ENCODE data around the gene LAMB2.

LAMB2 gene

DNA sequence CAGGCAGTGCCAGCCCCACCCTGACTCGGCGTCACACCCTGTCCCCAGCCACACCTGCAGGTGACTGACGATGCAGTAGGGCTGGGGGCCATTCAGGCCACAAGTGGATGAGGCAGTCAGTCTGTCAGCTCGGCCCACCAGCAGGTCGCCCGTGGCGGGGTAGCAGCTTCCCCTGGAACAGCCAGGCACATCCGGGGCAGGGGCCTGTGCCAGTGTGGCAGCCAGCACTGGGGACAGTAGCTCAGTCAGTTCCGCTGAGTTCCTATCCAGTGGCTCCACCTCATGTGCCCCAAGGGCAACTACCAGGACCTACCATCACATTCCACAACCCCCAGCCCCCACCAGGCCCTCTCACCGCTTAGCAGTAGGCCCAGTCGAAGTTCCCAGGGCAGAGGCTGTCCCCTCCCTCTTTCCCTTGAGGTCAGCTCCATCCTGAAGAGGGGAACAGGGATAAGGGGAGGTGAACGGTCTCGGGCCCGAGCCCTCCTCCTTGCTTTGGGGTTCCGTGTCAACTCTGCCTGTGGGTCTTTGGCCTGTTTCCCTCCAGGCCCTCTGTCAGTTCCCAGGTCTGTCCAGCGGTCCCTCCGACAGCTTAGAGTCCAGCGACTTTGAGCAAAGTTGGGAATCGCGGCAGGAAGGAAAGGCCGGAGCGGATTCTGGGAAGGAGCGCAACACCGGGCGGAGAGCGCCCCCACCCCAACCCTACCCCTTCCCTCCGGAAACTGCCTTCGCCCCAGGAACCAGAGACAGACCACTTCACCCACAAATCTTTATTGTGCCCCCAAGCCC is at the start of gene LAMB2:
Gene LAMB2, minus strand, starts transcription at position 614 of the 789 bp plus-strand sequence. Its CDS starts 183 bp downstream, at position 431.
- no peak for DNase-seq

DNA sequence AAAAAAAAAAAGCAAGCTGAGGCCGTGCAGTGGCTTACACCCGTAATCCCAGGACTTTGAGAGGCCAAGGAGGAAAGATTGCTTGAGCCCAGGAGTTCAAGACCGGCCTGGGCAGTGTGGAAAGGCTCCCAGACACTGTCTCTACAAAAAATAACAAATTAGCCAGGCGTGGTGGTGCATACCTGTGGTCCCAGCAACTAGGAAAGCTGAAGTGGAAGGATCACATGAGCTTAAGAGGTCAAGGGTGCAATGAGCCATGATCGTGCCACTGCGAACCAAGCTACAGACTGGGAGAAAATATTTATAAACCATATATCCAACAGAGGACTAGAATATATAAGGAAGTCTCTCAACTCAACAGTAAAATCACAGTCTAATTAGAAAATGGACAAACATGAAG is 48.5 kb upstream of the LAMB2 start:
- no peak for DNase-seq

DNA sequence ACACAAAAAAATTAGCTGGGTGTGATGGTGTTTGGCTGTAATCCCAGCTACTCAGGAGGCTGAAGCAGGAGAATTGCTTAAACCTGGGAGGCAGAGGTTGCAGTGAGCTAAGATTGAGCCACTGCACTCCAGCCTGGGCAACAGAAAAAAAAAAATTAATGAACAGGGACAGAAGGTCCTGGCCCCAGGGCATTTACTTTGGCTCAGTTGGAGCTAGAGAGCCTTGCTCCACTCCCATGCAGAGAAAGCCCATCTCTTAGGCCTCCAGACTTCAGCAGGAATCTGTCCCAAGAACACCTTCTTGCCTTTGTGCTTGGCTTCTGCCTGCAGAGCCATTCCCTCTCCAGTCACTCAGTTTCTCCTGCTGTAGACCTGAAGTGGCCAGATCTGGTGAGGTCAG is 47.3 kb upstream of the LAMB2 start:
- DNase-seq: no peak

DNA sequence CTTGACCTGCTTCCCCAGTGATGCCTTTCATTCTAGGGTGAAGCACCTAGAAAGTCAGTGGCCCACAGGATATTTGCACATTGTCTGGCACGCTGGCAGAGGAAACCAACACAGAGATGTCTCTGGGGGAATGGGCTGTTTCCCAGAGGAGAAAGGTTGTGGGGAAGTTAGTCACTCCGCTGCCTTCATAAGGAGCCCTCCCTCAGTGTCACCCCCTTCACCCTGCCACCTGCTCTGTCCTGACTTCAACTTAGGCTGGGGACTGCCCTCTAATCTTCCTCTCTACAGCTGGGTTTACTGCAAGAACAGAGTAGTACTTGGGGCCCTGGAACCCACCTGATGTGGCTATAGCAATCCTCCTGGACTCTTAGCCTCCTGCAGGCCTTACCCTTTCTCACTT is 44.2 kb upstream of the LAMB2 start:
- DNase-seq: no peak

DNA sequence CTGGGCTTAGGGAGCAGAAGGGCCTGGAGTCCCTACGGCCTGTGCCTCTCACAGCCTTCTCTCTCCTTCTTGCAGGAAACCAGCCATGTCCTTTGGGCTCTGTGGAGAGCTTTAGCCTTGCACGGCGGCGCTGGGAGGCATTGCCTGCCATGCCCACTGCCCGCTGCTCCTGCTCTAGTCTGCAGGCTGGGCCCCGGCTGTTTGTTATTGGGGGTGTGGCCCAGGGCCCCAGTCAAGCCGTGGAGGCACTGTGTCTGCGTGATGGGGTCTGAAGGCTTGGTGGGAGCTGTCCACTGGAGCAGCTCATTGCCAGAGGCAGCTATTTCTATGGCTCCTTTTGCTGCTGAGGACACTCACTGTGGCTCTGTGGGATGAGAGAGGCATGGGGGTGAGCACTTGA is 42.7 kb upstream of the LAMB2 start:
- no peak for DNase-seq

DNA sequence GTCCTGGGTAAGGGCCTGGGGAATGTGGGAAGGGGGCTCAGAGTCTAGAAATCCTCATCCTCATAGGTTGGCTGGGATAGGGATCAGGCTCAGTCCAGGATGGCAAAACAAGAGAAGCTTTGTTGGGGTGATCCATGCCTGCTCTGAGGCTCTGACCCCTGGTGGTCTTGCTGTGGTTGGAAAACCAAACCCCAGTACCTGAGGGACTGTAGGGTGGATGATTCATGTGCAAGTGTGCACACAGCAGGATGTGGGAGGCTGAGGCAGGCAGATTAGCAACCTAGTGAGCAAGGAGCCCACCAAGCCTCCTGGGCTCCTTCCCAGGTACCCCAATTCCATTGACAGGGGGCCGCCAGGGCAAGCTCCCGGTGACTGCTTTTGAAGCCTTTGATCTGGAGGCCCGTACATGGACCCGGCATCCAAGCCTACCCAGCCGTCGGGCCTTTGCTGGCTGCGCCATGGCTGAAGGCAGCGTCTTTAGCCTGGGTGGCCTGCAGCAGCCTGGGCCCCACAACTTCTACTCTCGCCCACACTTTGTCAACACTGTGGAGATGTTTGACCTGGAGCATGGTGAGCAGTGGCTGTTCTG is 41.6 kb upstream of the LAMB2 start:
- DNase-seq: no peak

DNA sequence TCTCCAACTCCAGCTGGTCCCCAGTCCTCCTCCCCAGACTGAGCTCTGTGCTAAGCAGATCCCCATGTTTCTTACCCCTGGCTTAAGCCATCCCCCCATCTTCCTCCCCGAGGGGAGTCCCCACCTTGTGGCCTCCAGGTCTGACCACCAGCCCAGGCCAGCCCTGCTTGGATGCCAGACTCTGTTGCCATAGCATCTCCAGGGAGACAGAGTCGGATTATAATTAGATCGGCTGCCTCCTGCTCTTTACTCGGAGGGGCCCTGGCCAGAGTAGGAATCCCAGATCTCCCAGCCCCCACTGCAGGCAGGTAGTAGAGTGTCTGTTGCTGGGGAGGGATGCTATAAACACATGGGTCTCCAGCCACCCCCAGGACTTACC is 40.9 kb upstream of the LAMB2 start:
- DNase-seq: no peak

DNA sequence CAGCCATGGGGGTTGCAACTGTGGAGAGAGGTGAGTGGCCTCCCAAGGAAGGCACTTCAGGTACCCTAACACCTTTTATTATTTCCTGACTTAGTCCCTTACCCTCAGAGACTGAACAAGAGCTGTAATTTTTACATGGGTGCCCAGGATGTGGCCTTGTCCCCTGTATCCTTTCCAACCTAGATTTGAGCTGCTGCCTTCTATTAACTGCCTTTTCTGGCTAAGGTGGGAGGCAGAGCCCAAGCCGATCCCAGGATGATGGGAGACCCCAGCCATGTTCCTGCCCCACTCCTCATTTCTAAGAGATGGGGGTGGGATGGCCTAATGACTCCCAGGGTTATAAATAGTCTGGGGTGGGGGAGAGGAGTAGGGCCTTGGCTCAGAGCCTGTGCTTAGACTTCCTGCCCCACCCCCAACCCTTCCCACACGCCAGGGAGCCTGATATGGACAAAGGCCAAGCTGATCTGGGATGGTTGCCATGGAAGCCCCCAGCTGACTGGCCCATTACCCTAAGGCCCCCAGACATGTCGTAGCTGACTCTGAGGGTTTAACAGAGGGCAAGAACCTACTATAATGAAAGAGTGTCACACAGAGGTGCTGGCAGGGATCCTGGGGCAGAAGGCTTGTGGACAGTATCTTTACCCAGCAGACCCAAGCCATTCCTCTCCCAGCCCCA is 40.4 kb upstream of the LAMB2 start:
- DNase-seq: no peak

DNA sequence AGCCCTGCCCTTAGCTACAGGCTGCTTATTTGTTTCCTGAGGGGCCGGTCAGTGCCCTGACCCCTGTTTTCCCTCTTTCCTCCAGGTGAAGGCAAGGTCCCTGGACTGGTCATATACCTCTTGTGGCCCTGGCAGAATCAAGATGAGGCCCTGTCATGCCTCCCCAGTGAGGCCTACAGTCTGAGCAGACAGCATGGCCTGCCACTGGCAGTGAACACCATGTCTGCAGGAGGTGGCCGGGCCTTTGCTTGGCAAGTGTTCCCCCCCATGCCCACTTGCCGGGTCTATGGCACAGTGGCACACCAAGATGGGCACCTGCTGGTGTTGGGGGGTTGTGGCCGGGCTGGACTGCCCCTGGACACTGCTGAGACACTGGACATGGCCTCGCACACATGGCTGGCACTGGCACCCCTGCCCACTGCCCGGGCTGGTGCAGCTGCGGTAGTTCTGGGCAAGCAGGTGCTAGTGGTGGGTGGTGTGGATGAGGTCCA is 39.7 kb upstream of the LAMB2 start:
- no peak for DNase-seq

DNA sequence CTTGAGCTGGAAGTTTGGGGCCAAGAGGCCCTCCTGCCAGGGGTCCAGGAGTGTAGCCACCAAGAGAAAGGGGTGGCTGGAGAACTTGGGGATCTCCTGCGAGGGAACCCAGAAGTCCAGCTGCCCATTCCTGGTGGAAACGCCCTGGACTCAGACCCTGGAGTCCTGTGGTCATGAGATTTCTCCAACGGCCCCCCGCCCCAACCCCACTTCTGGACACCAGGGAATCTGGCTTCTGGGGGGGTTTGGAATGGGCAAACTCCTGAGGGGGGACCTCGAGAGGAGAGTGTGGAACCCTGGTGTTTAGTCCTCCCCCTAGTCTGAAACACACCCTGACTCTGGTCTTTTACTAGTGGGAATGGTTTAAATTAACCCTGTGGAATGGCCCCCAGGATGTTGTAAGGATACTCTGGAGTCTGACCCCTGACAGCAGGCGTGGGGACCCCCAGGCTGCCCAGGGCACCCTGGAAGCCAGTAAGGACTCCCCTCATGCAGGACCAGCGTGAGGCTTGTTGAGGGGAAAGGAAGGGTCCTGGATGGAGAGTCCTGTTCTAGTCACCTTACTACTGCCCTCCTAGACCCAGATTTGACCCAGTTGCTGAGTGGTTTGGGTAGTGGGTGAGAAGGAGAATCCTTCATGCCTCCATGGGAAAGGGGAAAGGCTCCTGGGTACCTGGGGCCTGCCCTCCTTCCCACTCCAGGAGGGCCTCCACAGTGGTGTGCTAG is 39.1 kb upstream of the LAMB2 start:
- no peak for DNase-seq

DNA sequence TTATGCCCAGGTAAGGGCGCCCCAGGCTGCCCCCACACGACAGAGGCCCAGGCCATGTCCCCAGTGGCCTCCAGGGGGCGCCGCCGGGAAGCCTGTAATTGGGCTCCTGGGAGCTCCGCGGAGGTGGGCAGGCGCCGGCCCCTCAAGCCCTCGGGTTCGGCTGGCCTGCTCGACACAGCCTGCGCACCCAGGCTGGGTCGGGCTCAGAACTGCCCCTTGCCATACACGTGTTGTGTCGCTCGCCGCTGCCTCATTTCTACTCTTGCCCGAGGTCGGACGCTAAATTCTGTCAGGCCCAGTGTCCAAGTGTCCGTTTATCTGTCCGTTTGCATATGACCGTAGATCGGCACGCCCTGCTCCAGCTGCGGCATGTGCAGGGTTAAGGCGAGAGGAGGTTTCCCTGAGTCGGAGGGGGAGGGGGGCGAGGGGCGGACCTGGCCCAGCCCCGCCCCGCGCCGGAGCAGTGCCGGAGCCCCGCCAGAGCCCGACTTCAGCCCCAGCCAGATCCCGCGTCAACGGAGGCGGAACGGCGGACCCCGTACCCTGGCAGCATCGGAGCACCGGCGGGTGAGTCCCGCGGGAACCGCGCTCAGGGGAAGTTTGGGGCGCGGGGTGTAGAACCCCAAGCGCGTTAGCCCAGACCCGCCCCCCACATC is 38.4 kb upstream of the LAMB2 start, which contains the start of gene KLHDC8B:
Gene KLHDC8B, plus strand, starts transcription at position 480 of the 656 bp plus-strand sequence. CDS start 1,172 bp downstream, outside the sequence.
- peak; percentile 92 for DNase-seq

DNA sequence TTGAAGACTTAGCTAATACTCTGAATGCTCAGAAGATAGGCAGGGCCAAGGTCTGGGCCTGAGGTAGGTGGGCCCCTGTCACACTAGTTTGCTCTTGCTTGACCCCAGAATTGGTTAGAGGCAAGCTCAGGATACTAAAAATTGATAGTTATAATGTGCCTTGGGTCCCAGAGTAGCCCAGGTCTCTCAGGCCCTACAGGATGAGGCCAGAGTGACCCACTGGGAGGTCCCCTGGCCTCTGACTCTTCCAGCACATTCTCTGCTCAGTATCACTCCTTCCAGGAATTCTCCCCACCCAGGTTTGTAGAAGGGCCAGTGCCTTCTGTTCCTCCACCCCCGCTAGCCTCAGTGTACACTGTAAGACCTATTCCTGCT is 37.9 kb upstream of the LAMB2 start:
- DNase-seq: no peak

DNA sequence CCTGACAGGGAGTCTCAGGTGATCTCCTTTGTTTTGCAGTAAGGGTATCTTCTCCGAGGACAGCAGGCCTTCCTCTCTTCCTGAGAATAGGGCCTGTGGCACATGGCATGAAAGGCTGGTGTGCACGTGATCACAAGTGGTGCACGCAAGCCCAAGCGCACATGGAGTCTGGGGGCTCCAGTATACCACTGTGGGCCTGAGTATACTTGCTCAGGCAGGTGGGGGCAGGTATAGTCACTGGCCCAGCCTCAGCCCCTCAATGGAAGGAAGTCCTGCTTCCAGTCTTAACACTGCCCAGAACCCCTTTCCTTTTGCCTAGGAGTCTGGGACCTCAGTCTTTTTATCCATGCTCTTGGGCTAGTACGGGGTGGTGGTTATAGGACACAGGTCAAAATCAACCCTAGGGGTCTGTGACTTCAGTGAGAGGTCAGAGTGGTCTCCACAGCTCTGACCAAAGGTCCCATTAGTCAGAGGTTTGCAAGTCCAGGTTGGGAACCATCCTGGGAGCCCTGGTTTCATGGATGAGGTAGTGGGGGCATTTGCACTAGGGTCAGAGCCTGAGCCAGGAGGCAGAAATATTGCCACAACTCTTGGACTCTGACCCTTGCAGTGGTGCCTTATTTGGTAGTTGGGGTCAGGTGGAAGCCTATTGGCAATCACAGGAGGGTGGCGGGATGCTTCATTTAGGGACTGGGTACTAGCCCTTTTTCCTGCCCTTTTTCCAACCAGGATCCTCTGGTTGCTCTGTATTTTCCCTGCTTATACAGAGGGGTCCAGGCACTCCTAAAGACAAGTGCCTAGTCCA is 34.1 kb upstream of the LAMB2 start:
- DNase-seq: no peak

DNA sequence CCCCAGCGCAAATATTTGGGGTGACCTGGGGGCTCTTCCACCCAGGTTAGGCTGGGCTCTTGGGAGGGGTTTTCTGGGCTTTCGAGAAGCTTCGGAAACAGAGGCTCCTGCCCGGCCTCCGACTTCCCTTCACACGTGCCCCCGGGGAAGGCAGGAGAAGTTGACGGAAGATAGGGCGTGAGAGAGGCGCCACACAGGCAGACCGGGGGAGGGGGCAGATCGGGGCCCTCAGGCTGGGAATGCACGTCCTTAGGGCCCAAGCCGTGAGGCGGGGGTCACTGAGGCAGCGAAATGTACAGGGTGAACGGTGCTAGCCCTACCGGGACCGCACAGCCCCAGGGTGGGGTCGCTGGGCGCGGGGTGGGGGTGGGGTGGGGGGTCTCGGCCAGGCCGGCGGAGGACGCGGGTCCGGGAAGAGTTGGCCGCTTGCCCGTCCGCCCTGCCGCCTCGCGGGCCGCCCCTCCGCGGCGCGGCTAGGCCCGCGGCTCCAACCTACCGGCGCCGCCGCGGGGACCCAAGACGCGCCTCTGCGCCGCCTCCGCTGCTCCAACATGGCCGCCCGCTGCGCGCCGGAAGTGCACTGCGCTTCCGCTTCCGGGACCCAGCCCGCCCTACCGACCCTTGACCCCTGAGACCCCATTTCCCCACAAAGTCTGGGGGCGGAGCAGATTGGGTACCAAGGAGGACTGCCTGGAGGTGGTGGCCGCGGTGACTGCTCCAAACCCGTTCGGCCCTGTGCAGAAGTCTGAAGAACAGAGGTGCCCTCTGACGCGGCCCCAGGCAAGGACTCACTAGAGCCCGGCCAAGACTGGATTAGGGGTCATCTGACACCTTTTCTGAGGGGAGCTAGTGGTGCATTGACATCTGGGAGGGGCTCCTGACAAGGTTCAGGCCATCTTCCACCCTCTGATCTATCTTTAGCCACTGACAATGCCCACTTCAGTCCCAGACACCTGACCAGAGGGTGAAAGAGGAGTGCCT is 33.2 kb upstream of the LAMB2 start, which contains the start of gene CCDC71:
Gene CCDC71, minus strand, starts transcription at position 561 of the 981 bp plus-strand sequence. CDS start 2,123 bp downstream, outside the sequence.
- DNase-seq: peak; percentile 90

DNA sequence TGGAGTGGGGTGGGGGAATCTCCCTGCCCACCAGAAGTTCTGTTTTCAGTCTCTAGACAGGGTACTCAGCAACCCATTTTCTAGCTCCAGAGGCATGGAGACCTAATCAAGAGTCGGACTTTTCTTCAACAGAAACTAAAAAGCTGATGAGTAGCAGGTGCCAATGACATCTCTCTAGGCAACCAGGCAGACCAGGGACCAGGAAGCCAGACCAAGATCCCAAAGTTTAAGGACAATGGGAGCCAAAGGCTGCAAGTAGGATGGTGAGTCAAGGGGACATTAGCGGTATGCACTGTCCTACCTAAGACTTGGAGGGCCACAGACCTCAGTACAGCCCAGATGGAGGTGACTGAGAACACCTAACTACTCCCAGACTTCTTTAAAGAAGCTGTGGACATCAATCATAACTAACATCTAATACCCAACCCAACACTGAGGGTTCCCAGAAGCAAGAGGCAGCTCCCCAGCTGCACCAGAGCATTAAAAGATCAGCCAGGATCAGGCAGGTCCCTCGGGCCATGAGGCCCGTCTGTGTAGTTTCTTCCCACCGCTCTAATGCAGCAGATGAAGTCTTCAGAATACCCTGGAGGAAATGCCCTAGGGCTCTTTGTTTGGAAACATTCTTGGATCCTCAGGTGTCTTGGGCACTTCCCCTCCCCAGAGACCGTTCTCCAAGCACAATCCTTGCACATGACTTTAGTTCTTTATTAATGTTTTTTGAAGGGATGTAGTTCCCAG is 32.3 kb upstream of the LAMB2 start:
- DNase-seq: no peak

DNA sequence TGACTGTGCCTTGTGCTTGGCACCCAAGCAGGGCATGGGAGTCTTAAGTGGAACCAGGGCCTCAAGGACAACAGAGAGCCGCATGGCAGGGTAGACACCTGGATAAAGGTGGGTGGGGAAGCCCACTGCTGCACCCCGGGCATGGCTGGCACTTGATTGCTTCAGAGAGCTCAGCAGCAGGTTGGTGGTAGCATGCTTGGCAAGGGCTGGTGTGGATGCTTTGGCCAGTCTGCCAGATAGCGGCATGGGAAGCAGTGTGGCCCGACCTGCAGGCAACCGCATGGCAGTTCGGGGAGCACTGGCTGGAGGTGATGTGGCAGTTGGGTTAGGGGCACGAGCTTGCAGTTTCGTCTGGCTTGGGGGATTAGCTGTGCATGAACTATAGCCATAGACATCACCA is 30.8 kb upstream of the LAMB2 start:
- DNase-seq: no peak

DNA sequence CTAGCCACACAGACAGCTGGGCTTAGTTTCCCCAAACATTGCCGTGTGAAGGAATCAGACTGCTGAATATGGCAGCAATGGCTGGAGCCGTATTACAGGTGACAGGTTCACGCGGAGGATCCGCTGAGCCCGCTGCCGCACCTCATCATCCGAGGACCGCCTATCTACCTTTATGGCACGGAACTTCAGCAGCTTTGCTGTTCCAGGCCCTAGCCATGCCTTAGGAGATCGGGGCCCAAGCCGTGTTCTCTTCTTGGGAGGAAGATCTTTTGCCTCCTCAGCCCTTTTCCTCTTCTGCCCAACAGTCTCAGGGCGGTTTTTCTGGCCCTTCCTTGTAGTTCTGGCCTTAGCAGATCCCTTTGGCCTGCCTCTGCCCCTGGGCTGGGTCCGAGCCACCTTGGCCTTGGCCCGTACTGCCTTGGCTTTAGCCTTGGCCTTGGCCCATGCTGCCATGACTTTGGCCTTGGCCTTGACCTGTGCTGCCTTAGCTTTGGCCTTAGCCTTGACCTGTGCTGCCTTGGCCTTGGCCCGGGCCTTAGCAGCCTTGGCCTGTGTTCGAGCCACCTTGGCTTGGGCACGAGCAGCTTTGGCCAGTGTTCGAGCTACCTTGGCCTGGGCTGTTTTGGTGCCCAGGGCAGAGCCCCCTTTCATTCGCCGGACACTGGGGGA is 30.0 kb upstream of the LAMB2 start:
- no peak for DNase-seq

DNA sequence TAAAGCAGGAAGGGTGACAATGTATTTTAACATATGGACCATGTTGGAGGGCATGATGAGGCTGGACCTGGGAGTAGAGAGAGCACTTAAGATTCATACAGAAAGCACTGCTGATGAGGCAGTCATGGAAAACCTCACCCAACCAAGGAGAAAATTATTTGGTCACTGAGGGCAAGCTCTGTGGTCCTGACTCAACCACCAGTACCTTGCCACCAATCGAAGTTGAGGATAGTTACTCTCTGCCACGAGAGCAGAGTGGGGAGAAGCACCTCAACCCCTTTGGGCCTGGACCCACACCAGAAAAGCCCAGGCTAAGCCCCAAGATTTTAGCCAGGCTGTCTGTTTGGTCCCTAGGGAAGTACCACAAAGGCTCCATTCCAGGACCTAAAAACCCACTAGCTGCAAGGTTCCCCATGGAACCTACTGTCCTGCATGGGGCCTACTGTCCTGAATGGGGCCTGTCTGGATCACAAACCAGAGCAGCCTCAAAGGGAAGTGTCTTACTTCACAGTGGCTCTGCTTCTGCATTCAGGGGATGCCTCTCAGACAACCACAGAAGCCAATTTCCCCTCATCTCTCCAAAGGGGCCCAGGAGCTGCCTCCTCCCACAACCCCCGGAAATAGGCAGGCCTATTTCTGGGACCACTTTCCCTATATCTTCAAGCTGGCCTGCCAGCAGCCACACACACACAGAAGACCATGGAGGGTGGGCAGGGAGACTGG is 29.1 kb upstream of the LAMB2 start:
- DNase-seq: no peak

All from activated effector memory CD4-positive, alpha-beta T cell treated with anti-CD3 and anti-CD28 coated beads, Interleukin-2, amount 50 U/mL, for 16 hours (primary cell).